KG1 (cell line): ENCODE data around the gene PVALEF.

Experiments
- DNase-seq: peaks from one replicate; lab custom pipeline; 2025; lab: John Stamatoyannopoulos, UW

The PVALEF gene

DNA sequence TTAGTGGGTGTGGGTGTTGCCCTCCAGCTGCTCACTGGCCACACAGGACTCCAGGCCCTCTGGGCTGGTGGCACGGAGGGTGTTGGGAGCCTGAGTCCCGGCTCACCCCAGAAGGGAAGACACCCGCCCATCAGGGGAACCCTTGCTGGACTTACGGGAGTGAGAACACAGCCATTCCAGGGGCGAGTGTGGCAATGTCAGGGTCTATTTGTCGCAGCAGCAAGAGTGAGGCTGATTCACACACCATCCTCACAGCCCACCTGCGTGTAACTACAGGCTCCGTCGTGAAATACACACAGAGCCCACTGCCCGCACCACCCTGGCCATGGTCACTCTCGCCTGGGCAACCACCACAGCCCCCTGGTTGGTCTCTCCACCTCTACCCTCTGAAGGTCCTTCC lies 18.5 kb downstream of the PVALEF start:
- DNase-seq, result no peak

DNA sequence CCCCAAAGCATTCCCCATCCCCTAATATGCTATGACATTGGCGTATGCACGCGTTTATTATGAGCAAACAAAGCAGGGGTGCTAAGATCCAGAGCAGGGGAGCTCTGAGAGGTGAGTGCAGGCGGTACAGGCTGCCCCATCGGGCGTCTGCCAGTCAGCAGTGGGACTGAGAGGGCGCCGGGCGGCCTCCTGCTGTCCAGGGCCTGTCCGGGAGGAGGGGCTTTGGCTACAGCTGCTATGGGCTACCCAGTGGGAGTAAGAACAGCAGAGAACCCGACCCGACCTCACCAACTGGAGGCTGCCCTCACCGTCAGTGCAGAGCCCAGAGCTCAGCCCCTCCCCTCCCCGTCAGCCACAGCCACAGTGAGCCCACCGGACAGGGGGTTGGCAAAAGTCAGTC lies 19.2 kb downstream of the PVALEF start:
- no peak for DNase-seq

DNA sequence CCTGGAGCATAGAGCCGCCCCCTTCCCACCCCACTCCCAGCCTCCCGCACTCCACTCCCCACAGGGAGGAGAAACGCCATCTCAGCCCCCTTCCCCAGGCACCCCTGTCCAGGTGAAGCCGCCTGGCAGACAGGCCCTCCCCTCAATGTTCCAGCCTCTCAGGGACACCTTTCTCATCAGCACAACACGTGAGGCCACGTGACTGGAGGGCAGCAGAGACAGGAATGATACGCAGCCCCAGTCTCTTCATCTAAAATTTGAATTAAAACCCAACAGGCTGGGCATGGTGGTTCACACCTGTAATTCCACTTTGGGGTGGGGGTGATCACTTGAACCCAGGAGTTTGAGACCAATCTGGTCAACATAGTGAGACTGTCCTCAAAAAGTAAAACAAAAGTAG lies 20.9 kb downstream of the PVALEF start:
- no peak for DNase-seq

DNA sequence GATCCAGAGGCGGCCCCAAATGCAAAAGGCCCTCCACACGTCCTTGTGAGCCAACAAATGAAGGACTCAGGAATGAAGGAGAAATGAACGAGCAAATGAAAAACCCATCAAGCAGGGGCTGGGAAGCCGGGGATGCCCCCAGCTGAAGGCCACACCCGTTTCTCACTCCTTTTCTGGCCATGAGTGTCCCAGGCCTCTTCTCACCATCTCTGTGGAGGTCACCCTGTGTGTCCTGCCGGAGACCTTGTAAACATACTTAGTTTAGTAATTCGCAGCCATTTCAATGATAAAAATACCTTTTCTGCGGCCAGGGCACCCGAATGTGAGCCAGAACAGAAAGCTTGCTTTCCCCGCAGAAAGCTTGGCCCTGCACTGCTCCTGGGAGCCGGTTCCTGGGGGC lies 21.8 kb downstream of the PVALEF start:
- DNase-seq, result no peak

DNA sequence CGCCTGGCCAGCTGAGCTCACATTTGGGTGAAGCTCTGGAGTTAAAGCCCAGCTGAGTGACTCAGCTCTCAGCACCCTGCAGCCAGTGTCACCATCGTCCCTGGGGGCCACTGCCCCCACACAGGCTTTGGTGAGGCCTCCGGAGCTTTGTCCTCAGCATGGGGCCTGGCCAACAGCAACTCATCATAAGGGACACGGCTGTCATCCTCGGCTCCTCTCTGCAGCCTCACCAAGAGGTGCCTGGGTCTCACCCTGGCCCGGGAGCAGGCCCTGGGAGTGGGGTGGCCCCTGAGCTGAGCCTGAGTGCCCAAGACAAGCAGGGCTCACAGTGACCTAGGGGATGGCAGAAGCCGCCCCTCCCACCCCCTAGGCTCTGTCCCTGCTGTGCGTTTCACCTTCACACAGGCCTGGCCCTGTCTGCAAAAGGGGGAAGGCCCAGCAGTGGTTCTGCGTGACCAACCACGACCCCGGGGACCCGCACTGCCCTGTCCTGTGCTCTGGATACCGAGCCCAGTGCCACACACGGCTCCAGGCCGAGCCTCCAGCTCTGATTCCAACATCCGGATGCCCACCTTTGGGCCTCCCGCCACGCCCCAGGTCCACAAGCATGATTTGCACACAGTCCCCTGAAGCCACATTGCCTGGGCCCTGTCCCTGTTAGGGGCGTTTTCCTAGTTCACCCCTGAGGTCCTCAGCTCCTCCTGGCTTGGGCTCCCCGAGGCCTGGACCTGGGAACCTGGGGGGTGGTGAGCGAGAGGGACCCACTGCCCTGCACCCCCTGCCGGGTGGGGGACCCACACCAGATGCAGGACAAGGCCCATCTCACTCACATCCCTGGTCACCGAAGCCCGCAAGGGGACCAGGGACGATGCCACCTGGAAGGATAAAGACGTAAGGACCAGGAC lies 22.5 kb downstream of the PVALEF start:
- no peak for DNase-seq

DNA sequence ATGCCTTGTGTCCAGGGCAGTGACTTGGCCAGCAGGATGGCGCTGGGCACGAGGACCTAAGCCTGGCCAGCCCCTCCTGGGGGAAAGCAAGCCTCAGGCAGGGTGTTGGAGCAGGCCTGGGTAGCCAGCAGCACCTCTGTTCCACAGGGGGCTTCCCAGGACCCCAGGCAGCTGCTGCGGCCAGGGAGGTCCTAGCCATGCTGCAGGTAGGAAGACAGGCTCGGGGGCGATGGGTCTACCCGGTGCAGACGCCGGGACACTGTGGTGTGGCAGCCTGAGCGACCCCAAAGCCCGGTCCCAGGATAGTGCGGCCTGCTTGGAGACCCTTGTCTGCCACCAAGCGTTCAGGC lies 23.2 kb downstream of the PVALEF start:
- no peak for DNase-seq

DNA sequence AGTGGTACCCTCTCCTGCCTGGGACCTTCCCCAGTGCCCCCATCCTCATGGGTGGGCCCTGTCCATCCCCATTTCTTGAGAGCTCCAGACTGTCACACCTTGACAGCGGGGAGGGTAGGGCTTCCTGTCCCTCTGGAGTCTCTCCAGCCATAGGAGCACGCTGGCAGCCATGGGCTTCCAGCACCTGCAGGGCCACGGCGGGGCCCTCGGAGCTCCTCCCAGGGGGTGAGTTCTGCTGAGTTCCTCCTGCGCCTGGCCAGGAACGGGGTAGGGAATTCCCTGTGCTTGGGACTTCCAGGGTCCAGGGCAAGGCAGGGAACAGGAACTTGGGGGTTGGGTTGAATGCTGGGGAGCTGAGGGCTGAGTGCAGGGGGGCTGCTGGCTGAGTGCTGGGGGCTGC lies 23.7 kb downstream of the PVALEF start:
- no peak for DNase-seq

DNA sequence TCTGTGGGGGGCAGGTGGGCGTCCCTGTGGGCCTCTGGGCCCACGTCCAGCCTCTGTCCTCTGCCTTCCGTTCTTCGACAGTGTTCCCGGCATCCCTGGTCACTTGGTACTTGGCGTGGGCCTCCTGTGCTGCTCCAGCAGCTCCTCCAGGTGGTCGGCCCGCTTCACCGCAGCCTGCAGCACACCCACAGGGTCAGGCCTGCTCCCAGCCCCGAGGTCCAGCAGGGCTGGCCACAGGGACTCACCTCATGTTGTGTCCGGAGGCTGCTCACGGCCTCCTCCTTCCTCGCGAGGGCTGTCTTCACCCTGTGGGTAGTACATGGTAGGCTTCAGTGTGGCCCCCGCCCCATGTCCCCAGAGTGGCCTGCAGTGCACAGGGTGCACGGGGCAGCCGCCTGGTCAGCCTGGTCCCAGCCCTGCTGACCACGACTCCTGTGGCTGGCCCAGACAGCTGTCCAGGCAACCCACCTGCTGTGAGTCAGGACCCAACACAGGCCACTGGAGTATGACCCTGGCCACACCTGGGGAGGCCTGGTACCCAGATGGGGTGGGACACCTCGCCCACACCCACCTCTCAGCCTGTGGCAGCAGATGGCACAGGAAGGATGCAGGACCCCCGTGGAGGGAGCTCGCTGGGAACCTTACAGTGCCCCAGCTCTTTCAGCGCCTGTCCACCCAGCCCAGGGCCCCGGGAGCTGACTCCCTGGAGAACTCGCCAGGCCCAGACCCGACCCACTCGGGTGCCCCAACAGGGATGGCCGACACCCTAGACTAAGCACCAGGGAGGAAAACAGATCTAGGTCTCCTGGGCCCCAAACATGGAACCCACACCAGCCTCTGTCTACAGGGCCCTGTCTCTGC lies 24.6 kb downstream of the PVALEF start:
- DNase-seq, result no peak

DNA sequence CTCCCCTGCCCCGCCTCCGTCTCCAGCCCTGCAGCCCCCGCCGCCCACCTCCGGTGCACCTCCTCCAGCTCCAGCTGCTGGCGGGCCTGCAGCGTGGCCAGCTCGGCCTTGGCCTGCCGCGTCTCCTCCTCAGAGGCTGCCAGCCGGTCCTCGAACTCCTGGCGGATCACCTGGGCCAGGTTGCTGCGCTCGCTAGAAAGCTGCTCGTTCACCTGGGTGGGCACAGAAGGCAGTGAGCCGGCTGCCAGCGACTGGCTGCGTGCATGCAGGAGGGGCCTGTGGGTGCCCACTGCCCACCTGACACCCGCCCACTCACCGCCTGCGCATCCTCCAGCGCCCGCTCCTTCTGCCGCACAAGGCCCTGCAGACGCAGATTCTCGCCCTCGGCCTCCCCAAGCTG lies 25.3 kb downstream of the PVALEF start:
- no peak for DNase-seq

DNA sequence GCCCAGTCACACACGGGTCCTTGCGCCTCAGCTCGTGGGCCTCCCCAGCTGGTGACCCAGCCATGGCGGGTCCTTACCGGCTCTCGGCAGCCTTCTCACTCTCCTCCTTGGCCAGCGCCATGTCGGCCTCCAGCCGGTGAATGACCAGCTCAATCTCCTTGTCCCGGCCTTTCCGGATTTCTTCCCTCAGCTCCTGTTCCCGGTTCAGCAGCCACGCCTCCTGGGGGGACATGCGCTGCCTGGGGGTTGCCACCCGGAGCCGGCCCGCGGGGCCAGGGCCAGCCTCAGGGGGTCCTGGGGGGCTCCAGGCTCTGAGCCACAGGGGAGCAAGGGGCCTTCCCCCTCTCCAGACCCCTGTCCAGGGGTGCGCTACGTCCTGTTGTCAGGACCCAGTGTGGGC lies 25.8 kb downstream of the PVALEF start:
- no peak for DNase-seq

DNA sequence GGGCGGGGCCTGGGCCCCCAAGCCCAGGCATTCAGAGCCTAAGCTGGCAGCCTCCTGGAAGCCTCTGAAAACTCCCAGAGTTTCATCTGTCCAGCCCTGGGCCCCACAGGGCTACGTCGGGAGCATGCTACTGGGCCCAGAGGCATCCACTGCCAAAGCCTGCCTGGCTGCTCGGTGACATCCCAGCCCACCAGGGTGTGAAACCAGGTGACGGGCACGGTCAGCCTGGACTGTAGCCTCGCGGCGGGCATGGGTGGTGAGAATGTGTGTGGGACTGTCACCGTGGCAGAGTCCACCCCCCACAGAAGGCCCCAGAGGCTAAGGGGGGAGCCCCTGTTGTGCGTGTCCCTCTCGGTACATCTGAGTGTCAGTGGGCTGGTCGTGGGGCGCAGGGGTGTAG lies 26.3 kb downstream of the PVALEF start:
- DNase-seq, result no peak

DNA sequence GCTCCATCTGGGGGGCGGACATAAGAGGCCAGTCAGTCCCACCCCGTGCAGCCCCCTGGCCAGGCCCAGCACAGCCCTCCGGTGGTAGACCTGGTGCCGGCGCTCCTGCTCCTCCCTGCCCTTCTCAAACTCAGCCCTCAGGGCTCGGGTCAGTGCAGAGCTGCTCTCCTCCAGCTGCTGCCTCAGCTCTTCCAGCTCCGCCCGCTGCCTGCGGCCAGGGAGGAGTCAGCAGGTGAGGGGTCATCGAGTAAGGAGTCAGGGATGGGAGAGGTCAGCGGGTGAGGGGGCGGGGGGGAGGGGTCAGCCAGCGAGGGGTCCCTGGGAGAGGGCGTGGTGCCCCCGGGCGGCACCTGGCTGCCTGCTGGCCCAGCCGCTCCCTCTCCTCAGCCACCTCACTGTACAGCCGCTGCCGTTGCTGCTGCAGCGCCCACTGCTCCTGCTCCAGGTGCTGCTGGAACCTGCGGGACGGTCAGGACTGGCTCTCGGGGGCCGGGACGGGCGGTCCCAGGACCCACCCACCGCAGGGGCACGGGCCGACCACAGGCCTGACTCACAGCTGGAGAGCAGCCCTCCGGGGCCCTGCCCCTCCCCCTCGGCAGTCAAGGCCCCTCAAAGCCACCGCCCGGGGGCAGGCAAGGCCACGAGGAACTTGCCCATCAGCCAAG lies 27.2 kb downstream of the PVALEF start:
- DNase-seq, result no peak

DNA sequence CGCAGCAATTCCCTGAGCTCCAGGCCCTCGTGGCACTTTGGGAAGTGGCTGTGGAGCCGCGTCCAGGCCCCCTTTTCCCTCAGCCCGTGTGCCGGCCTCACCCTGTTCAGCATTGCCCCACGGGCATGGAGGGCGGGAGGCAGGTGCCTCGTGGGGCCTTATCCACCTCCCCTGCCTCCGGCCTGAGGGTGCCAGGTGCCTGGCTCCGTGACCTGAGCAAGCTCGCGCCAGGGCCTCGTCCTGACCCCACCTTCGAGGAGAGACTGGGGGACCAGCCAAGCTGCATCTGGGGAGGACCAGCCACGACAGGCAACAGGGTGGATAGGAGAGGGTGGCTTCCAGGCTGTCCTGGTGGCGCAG lies 27.7 kb downstream of the PVALEF start:
- DNase-seq, result no peak

DNA sequence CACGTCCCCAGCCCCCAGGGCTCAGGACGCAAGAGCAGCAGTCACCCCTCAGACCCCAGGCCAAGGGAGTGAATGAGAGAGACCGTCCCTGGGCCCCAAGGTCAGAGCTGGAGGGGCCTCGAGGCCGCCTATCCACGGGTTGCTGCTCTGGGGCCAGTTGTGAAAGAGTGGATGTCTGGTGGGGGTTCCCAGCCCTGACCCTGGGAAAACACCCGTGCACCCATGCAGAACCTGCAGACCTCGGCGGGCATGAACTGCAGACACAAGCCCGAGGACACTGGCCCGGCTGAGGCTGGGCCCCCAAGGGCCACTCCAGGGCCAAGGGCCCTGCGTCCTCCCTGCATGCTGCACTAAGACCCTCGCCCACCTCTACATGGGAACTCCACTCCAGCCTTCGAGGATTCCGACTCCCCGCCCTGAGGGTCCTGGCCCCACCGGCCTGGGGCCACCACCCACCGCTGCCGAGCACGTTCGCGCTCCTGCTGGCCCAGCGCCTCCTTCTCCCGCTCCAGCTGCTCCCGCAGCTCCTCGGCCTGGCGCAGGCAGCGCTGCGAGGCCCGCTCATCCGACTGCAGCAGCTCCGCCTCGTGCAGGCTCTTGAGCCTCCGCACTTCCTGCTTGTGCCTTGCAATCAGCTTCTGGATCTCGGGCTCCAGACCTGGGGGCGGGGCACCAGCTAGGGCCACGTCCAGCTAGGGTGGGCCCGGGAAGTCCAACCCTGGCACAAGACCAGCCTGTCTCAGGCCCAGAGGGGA lies 28.3 kb downstream of the PVALEF start:
- no peak for DNase-seq

DNA sequence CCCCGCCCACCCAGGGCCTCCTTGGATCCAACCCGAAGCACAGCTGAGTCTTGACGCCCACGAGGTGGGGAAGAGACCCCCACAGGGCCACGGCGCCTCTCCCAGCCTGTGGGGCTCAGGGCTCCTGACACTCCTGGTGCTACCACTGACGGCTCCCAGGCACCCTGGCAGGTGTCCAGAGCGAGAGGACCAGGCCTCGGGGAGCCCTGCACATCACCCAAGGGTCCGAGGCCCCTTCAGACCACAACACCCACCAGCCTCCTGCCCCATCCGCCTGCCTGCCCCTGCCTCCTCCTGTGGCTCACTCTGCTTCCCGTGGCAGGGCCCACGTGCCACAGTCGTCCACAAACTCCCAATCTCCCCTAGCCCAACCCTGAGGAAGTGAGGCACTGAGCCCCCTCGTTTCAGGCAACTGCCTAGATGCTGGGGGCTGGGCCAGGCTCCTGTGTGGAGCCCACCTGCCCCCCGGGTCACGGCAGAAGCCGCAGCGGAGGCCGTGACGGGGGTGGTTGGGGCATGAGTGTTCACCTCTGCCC lies 29.0 kb downstream of the PVALEF start:
- no peak for DNase-seq

DNA sequence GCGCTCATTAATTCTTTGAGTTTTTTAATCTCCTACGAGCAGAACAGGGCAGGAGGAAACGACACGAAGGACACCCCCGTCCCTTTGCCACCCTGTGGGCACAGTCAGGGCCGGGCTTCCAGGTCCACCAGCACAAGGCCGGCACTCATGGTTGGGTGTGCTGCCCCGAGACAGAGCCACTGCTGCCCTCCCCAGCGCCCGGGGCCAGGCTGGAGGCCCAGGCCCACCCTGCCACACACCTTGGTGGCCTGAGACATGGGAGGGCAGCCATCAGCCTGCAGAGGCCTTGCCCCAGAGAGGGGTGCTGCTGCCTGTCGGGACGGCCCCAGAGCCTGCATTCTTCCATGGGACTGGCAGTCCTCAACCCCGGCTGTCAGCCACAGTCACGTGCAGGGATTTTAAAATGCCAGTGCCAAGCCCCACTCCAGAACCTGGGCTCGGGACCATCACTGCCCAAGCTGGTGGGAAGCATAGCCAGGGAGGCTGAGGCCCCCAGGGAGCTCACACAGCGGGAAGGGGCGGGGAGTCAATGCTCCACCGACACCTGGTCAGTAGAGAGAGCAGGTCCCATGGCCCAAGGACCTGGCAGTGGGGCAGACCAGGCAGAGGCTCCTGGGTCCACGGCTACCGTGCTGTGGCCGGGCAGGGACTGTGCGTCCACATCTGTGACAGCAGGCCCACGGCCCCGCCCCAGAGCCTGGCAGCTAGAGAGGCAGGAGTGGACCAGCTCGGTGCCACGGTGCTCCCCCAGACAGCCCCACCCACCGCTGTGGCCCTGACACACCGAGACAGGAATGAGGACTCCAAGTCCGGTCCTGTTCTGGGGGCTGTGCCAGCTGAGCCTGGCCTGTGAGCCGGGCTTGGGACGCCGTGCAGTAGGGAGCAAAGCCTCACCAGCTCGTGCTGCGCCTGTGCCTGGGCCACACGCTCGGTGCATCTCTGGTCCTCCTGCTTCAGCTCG lies 29.9 kb downstream of the PVALEF start:
- DNase-seq, result no peak

DNA sequence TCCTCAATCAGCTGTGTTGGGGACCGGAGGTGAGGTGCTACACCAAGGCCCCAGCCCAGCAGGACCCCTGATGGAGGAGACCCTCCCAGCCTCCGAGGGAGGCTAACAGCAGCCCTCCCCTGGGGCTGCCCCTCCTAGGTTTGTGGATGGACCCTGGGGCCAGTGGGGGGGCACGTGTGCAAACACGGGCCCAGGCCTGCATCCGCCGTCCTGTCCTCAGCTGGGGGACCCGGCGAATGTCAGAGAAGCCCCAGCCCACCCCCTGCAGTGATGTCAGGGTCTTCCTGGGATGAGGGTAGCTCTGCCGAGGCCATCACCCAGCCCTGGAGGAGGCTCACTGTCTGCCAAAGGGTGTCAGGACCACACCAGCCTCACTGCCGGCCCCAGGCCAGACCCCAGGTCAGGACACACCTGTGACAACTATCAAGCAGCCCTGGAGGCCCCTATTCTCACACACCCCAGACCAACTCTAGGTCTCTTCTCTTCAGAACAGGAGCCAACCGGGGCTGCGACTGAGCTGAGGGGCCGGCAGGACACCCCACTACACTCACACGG lies 30.7 kb downstream of the PVALEF start:
- DNase-seq, result no peak

DNA sequence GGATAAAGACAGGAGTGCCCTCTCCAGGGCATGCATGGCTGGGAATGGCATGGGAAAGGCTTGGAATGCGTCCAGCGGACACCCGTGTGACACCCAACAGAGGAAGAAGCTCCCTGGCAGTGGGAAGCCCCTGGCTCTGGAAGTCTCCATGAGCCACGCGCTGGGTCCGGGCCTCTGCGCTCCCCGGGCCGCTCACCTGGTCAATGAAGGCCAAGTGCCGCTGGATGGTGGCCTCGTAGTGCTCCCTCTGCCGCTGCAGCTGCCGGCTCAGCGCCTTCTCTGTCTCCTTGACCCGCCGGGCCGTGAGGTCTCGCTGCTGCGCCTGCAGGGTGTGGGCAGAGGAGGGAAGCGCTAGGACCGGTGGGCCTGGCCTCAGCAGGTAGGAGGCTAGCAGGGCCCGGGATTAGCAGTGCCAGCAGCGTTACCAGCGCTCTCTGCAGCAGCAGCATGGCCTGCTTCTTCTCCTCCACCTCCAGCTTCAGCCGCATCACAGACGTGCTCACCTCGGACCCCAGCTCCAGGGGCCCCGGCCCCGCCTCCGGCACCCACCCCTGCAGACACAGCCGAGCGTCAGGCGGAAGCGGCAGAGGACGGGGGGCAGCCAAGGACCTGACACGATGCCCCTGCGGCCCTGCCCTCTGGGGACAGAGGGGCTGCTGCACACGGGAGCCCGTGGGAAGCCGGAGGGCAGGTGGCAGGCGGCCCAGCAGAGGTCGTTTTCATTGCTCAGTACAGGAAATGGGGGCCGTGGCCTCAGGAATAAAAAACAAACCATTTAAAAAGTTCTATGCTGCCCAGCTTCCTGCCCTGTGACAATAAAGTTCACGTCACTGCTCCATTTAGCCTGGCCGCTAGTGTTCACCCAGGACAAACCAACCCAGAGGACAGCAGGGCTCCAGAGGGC lies 31.4 kb downstream of the PVALEF start:
- no peak for DNase-seq

DNA sequence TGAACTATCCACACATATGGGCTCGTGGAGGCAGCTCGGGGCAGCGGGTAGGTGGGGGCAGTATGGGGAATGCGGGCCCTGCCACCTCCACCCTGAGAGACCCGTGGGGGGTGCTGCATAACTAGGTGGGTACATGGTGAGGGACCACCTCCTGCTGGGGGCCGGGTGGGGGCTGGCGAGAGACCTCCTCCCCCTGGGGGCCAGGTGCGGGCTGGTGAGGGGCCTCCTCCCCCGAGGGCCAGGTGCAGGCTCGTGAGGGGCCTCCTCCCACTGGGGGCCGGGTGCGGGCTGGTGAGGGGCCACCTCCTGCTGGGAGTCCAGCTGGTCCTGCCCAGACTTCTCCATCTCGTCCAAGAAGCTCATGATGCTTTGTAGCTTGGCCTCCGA lies 32.1 kb downstream of the PVALEF start:
- no peak for DNase-seq
